Esophagus muscularis mucosa (tissue), 4 donors: ENCODE measurements around the gene SF3B5. TPM values are rescaled to one million over a fixed set of nuclear protein-coding genes. Genes with fewer than 3 reads are reported as not detected.
A peak's percentile ranks its signal among the peaks of the same experiment; 100 is the strongest.

Experiments
- DNase-seq: peaks from one replicate; pipeline ENCODE4 v3.0.0-alpha.2; 2017; ENCODE audit errors: extremely low spot score
- H3K27ac ChIP-seq, 4 donors: fragments of 200-600 bp; sonication (generic); replicated peaks in 1 of 4; 1 replicate in 3 of 4; 2 replicates in 1 of 4; pipeline ENCODE4 v1.5.1; 2016 to 2019; ENCODE audit warnings: mild to moderate bottlenecking in 1 of 4
- H3K27me3 ChIP-seq, 4 donors: fragments of 200-600 bp; sonication (generic); one replicate each; pipeline versions ENCODE4 v1.5.1 to v1.6.0; 2016 to 2019
- H3K36me3 ChIP-seq, 4 donors: fragments of 200-600 bp; sonication (generic); one replicate each; pipeline ENCODE4 v1.5.1; 2016 to 2019
- H3K4me1 ChIP-seq, 4 donors: fragments of 200-600 bp; sonication (generic); one replicate each; pipeline ENCODE4 v1.5.1; 2016 to 2019
- H3K4me3 ChIP-seq, 4 donors: fragments of 200-600 bp; sonication (generic); 1 replicate in 2 of 4; 2 replicates in 2 of 4; pipeline ENCODE4 v1.5.1; 2016 to 2019; ENCODE audit warnings: mild to moderate bottlenecking in 4 of 4, moderate library complexity in 1 of 4
- H3K9me3 ChIP-seq, 4 donors: fragments of 200-600 bp; sonication (generic); 1 replicate in 3 of 4; 2 replicates in 1 of 4; pipeline ENCODE4 v1.5.1; 2016 to 2019
- CTCF ChIP-seq, 3 experiments: fragments of 200-600 bp in 2 of 3; fragments of 450-650 bp in 1 of 3; sonication (generic) in 2 of 3; IDR thresholded peaks; one replicate each; pipeline ENCODE4 v1.5.1; 2017 to 2019; ENCODE audit warnings: antibody characterized with exemption in 3 of 3, mild to moderate bottlenecking in 2 of 3, moderate library complexity in 1 of 3
- EP300 ChIP-seq: sonication (generic); formaldehyde crosslinking; IDR thresholded peaks from one replicate; pipeline ENCODE4 v1.6.1; 2017; ENCODE audit warnings: antibody characterized with exemption
- POLR2A ChIP-seq: fragments of 450-650 bp; IDR thresholded peaks from one replicate; pipeline ENCODE4 v1.6.1; 2017; ENCODE audit warnings: antibody characterized with exemption, moderate library complexity, mild to moderate bottlenecking, low read depth
- POLR2AphosphoS5 ChIP-seq, 2 donors: sonication (generic); formaldehyde crosslinking; IDR thresholded peaks; one replicate each; pipeline ENCODE4 v1.6.1; 2017; ENCODE audit warnings: antibody characterized with exemption in 2 of 2
- WGBS: methylation state at CpG from one replicate; pipeline ENCODE4 v1.1.5; 2018; 5-methylcytosine and 5-hydroxymethylcytosine counted together
- intact Hi-C: fragments of 100-400 bp; cut with DNase I; formaldehyde crosslinking; loops from one replicate; pipeline ENCODE4 v1.15.1; 2023
- total RNA-seq, 4 donors: library from RNA; depleted of rRNA; stranded (reverse); fragments of >200 nt; gene quantifications; one replicate each; pipeline versions ENCODE4 v1.1.0 to v1.2.1, GENCODE V29; 2016

SF3B5 gene
- total RNA-seq, 4 donors from 2014 or later: 79.2 to 134 (median 99.6) TPM

- DNase-seq: no peak
- H3K9me3 ChIP-seq: no peaks in the 10 kb centered on the region
- H3K27me3 ChIP-seq: peaks cover 0 to 54% (median 23%) of the 10 kb centered on the region in 4 donors
- H3K36me3 ChIP-seq: no peaks in the 10 kb centered on the region
- peak overlapping the region; percentile 63 to 86 (median 66) for H3K4me3 ChIP-seq
- peaks cover 15 to 26% (median 25%) of the 10 kb centered on the region in 4 donors for H3K4me1 ChIP-seq
- WGBS: 12% methylated on average over 20 of the region's 57 CpGs
- intact Hi-C loops: no loop called here
- TF ChIP-seq POLR2A (no peak), EP300 (no peak), POLR2AphosphoS5 (IDR thresholded peaks at IDR 0.05) (no peak), CTCF (IDR thresholded peaks at IDR 0.05) (no peak)
- peak overlapping the region; percentile 61 to 67 (median 64) for H3K27ac ChIP-seq
Measured at GRCh38 chr6:144064402-144065212, 30.8 kb downstream of the SF3B5 start.

GRCh38 chr6:144063744-144064401 is 31.5 kb downstream of the SF3B5 start:
- Histone ChIP-seq H3K9me3 (no peaks in the 10 kb centered on the region), H3K4me1 (peaks cover 15 to 26% (median 25%) of the 10 kb centered on the region in 4 donors), H3K4me3 (peak overlapping the region; percentile 63 to 86 (median 66)), H3K27me3 (peaks cover 0 to 54% (median 23%) of the 10 kb centered on the region in 4 donors), H3K36me3 (no peaks in the 10 kb centered on the region), H3K27ac (peak overlapping the region; percentile 61 to 67 (median 64))
- TF ChIP-seq CTCF (IDR thresholded peaks at IDR 0.05) (peak in 1 of 3 experiments; percentile 13), EP300 (no peak), POLR2A (peak; percentile 25), POLR2AphosphoS5 (IDR thresholded peaks at IDR 0.05) (peak in 1 of 2 donors; percentile 56)
- 0% methylated on average over 5 of the region's 72 CpGs for WGBS
- intact Hi-C loops: no loop called here
- peak; percentile 94 for DNase-seq

GRCh38 chr6:144063246-144063743 is 32.1 kb downstream of the SF3B5 start:
- Histone ChIP-seq H3K27me3 (peaks cover 0 to 52% (median 23%) of the 10 kb centered on the region in 4 donors), H3K27ac (peak overlapping the region in 2 of 4 donors; percentile 53 to 61), H3K36me3 (no peaks in the 10 kb centered on the region), H3K4me3 (peak overlapping the region; percentile 63 to 86 (median 66)), H3K4me1 (peaks cover 15 to 26% (median 25%) of the 10 kb centered on the region in 4 donors), H3K9me3 (no peaks in the 10 kb centered on the region)
- 11% methylated on average over 13 of the region's 16 CpGs for WGBS
- TF ChIP-seq EP300 (no peak), CTCF (IDR thresholded peaks at IDR 0.05) (no peak), POLR2AphosphoS5 (IDR thresholded peaks at IDR 0.05) (no peak), POLR2A (no peak)
- intact Hi-C loops: no loop called here
- no peak for DNase-seq

- WGBS: 19% methylated on average over 5 of the region's 5 CpGs
- no peaks in the 10 kb centered on the region for H3K36me3 ChIP-seq
- H3K27me3 ChIP-seq: peaks cover 0 to 47% (median 23%) of the 10 kb centered on the region in 4 donors
- no peak overlapping the region for H3K27ac ChIP-seq
- H3K4me1 ChIP-seq: peaks cover 15 to 26% (median 25%) of the 10 kb centered on the region in 4 donors
- no peaks in the 10 kb centered on the region for H3K9me3 ChIP-seq
- H3K4me3 ChIP-seq: no peak overlapping the region
- TF ChIP-seq CTCF (IDR thresholded peaks at IDR 0.05): no peak
- TF ChIP-seq POLR2AphosphoS5 (IDR thresholded peaks at IDR 0.05): no peak
- TF ChIP-seq EP300: no peak
- no peak for TF ChIP-seq POLR2A
- intact Hi-C loops: no loop called here
- DNase-seq: no peak
Measured at GRCh38 chr6:144062786-144063185, 32.6 kb downstream of the SF3B5 start.
